Measurements from ENCODE around the gene TOX2. TPM values are rescaled to one million over a fixed set of nuclear protein-coding genes. Genes with fewer than 3 reads are reported as not detected.

The TOX2 gene
- total and polyA plus RNA-seq, 2 of the 8 experiments (the other 6 are each of a cell fraction or from before 2014, with no cell fraction given) = 1.8 to 3.4 TPM

DNA sequence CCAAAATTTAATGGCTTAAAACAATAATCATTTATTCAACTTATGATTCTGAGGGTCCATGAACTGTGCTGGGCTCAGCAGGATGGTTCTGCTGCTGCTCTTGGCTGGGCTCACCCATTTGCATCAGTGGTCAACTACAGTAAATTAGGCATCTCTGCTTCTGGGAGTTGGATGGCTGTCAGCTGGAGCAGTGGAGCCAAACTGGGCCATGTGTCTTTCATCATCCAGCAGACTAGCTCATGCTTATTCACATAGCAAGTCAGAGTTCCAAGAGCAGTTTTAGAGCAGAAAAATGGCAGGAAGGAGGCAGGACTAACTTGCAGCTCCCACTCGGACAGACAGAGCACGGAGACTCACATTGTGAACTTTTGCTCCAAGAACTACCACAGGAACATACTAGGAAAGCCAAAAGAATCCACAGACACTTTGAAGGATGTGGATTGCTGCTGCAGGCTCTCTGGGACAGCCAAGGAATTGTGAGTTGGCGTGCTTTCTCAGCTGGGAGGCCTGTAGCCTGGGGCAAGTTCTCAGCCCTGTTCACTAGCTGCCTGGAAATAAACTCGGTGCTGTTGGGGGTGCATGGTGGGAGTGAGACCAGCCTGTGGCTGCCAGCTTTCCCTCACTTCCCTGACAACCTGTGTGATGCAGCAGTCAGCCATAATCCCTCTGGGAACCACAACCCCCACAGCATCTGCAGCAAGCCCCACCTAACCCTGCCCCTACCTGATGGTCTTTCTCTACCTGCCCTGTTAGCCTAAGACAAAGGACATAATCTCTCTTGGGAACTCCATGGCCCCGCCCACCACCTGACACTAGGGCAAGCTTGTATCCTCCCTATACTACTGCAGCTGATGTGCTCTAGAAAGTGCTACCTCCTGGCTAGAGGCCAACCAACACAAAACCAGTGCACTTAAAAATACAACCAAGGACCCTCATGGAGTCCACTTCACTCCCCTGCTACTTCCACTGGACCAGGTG lies 143.3 kb downstream of the TOX2 start:
- CTCF ChIA-PET (ENCODE audit: partially characterized antibody) = interaction anchor here (0.6 to 7.8 kb wide), 16 partner anchors 10 to 132 kb away, joined by 3 to 98 read pairs (median 4); no protein-coding TSS in a partner anchor
- no peak for TF ChIP-seq GTF2F1 (IDR thresholded peaks at IDR 0.05; ENCODE audit: borderline replicate concordance, low read depth, low read length)
- TF ChIP-seq TEAD4 (IDR thresholded peaks at IDR 0.05; ENCODE audit: low read depth, low read length) = no peak
- no peak for TF ChIP-seq JUND (IDR thresholded peaks at IDR 0.05; ENCODE audit: low read length)
- TF ChIP-seq POU5F1 (IDR thresholded peaks at IDR 0.05; ENCODE audit: low read depth, low read length) = no peak
- TF ChIP-seq KDM1A (IDR thresholded peaks at IDR 0.05; ENCODE audit: borderline replicate concordance, low read length) = no peak
- TF ChIP-seq CEBPB (IDR thresholded peaks at IDR 0.05; ENCODE audit: low read depth, low read length) = no peak
- TF ChIP-seq TCF12 (IDR thresholded peaks at IDR 0.05; ENCODE audit: low read depth, low read length) = no peak
- no peak for TF ChIP-seq HDAC6 (IDR thresholded peaks at IDR 0.05; ENCODE audit: low read depth, low read length)
- no peak for TF ChIP-seq CHD2 (IDR thresholded peaks at IDR 0.05; ENCODE audit: low read length)
- TF ChIP-seq NRF1 (IDR thresholded peaks at IDR 0.05; ENCODE audit: low read depth, low read length) = no peak
- no peak for TF ChIP-seq SIRT6 (IDR thresholded peaks at IDR 0.05; ENCODE audit: low read length)
- TF ChIP-seq BACH1 (IDR thresholded peaks at IDR 0.05; ENCODE audit: low read length) = no peak
- TF ChIP-seq BRCA1 (IDR thresholded peaks at IDR 0.05; ENCODE audit: low read depth, low read length) = no peak
- TF ChIP-seq, protein P1, sequence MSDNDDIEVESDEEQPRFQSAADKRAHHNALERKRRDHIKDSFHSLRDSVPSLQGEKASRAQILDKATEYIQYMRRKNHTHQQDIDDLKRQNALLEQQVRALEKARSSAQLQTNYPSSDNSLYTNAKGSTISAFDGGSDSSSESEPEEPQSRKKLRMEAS (IDR thresholded peaks at IDR 0.05) = no peak

More for the DNA sequence above, 143.3 kb downstream of the TOX2 start:
- Histone ChIP-seq H3K27me3 (replicated peaks in 1 of 4; ENCODE audit: control insufficient read depth in 3 of 4, extremely low read depth in 1 of 4, insufficient read depth in 3 of 4, low read length in 3 of 4) (no peaks in the 10 kb centered on the region), H2BK12ac (ENCODE audit: low read depth, low read length) (no peak overlapping the region), H2AK5ac (ENCODE audit: low read depth, low read length) (no peak overlapping the region), H3K27ac (ENCODE audit: low read depth, low read length) (no peak overlapping the region), H3K56ac (replicated peaks; ENCODE audit: insufficient read length, low read depth, low read length) (no peak overlapping the region), H2BK20ac (ENCODE audit: low read length) (no peak overlapping the region), H3K79me1 (ENCODE audit: low read depth, low read length) (no peaks in the 10 kb centered on the region), H3K23ac (ENCODE audit: insufficient read length) (no peak overlapping the region), H4K91ac (replicated peaks; ENCODE audit: insufficient read length, low read length) (no peak overlapping the region), H3K14ac (ENCODE audit: insufficient read length) (no peak overlapping the region), H2BK5ac (ENCODE audit: low read depth, low read length) (no peak overlapping the region), H4K5ac (ENCODE audit: insufficient read length, low read depth, low read length) (no peak overlapping the region), H4K8ac (ENCODE audit: extremely low read depth, insufficient read depth, low read length) (no peak overlapping the region), H3K36me3 (ENCODE audit: control insufficient read depth in 2 of 4, insufficient read depth in 4 of 4, low read length in 3 of 4) (no peaks in the 10 kb centered on the region), H3K79me2 (ENCODE audit: control insufficient read depth in 1 of 2, insufficient read depth in 2 of 2, low read length in 2 of 2) (no peaks in the 10 kb centered on the region), H3K4me1 (replicated peaks in 1 of 4; ENCODE audit: control insufficient read depth in 3 of 4, insufficient read depth in 4 of 4, low read length in 3 of 4) (no peaks in the 10 kb centered on the region), H3K9me3 (ENCODE audit: insufficient read depth in 2 of 2, low read depth in 1 of 2, low read length in 1 of 2) (peaks cover 0 to 5% of the 10 kb centered on the region in 2 experiments; a peak in 1 of 4 replicates), H3K23me2 (ENCODE audit: low read depth, low read length) (no peaks in the 10 kb centered on the region), H3K18ac (ENCODE audit: extremely low read depth, low read length) (no peak overlapping the region), H3K4me3 (ENCODE audit: extremely low read depth in 1 of 4, insufficient read depth in 2 of 4, low read depth in 3 of 4, low read length in 4 of 4) (no peak overlapping the region), H4K20me1 (replicated peaks in 1 of 2; ENCODE audit: control insufficient read depth in 1 of 2, insufficient read depth in 2 of 2, low read length in 2 of 2) (no peaks in the 10 kb centered on the region), H2AFZ (ENCODE audit: low read length) (0 out of 2 replicates have a peak overlapping the region, but pooled peaks have one; percentile 58), H3K9ac (replicated peaks in 1 of 4; ENCODE audit: extremely low read depth in 1 of 4, low read depth in 3 of 4, low read length in 3 of 4) (no peak overlapping the region), H3K4ac (replicated peaks; ENCODE audit: insufficient read length, low read depth, low read length) (no peak overlapping the region), H2BK15ac (ENCODE audit: low read length) (no peak overlapping the region), H3K4me2 (ENCODE audit: insufficient read depth in 1 of 2, low read depth in 2 of 2, low read length in 2 of 2) (no peak overlapping the region), H2BK120ac (replicated peaks; ENCODE audit: low read depth, low read length) (no peak overlapping the region)
- FAIRE-seq = no peak
- DNase-seq (ENCODE audit: low read depth in 1 of 2, low spot score in 2 of 2) = peak in 1 of 2 experiments; percentile 33
- POLR2A ChIA-PET (ENCODE audit: partially characterized antibody) = no interaction called here
- WGBS, 2 experiments (ENCODE audit: extremely low coverage in 1 of 2, insufficient coverage in 1 of 2, insufficient read length in 1 of 2, insufficient replicate concordance in 2 of 2, low coverage in 1 of 2, low lambda C conversion rate in 2 of 2, missing lambda C conversion rate in 1 of 2) = 85% methylated on average over 5 of the region's 5 CpGs; no CpG with 5 or more reads in 1 of the 2 experiments

Measured in H1 (cell line).